OCI-M1 (cell line): ENCODE results near the gene RAB33A.

Experiments
- DNase-seq: peaks from one replicate; lab custom pipeline; 2025; lab: John Stamatoyannopoulos, UW

RAB33A gene

GRCh38 chrX:130171446-130172126, at the start of gene RAB33A:
Gene RAB33A (plus strand): TSS chrX:130171962. CDS start chrX:130172063, 101 bp downstream.
- DNase-seq = peak; percentile 62

GRCh38 chrX:130124577-130124976, 47.2 kb upstream of the RAB33A start:
- peak; percentile 37 for DNase-seq

- DNase-seq = peak; percentile 72
Observed at GRCh38 chrX:130125091-130125874, 46.5 kb upstream of the RAB33A start.

GRCh38 chrX:130130990-130131389, 40.8 kb upstream of the RAB33A start:
- no peak for DNase-seq

- DNase-seq = no peak
Observed at GRCh38 chrX:130136496-130136895, 35.3 kb upstream of the RAB33A start.

- no peak for DNase-seq
Observed at GRCh38 chrX:130136961-130137360, 34.8 kb upstream of the RAB33A start.

GRCh38 chrX:130139474-130140201, 32.1 kb upstream of the RAB33A start:
- peak; percentile 60 for DNase-seq

- DNase-seq = peak; percentile 26
Observed at GRCh38 chrX:130144509-130144908, 27.3 kb upstream of the RAB33A start.

- DNase-seq = no peak
Observed at GRCh38 chrX:130145123-130145522, 26.6 kb upstream of the RAB33A start.

- DNase-seq = no peak
Observed at GRCh38 chrX:130147631-130148030, 24.1 kb upstream of the RAB33A start.

- DNase-seq = no peak
Observed at GRCh38 chrX:130155564-130155963, 16.2 kb upstream of the RAB33A start.

- DNase-seq = no peak
Observed at GRCh38 chrX:130158311-130158710, 13.5 kb upstream of the RAB33A start.

- no peak for DNase-seq
Observed at GRCh38 chrX:130159776-130160175, 12.0 kb upstream of the RAB33A start.

GRCh38 chrX:130162094-130162735, 9.5 kb upstream of the RAB33A start:
- no peak for DNase-seq

- no peak for DNase-seq
Observed at GRCh38 chrX:130163398-130163797, 8.4 kb upstream of the RAB33A start.

- peak; percentile 74 for DNase-seq
Observed at GRCh38 chrX:130165181-130165702, 6.5 kb upstream of the RAB33A start.

GRCh38 chrX:130165703-130166502, 5.9 kb upstream of the RAB33A start, which contains the start of gene AIFM1:
Gene AIFM1 (minus strand): TSS chrX:130165841. CDS start chrX:130165656, 185 bp downstream.
- peak; percentile 97 for DNase-seq

- no peak for DNase-seq
Observed at GRCh38 chrX:130166503-130166777, 5.3 kb upstream of the RAB33A start.

GRCh38 chrX:130167040-130167439, 4.7 kb upstream of the RAB33A start:
- no peak for DNase-seq

GRCh38 chrX:130170752-130171445, 863 bp upstream of the RAB33A start:
- peak; percentile 94 for DNase-seq
